Cardiac muscle cell (in vitro differentiated cells and primary cell): ENCODE measurements around the gene C19orf67. TPM values are rescaled to one million over a fixed set of nuclear protein-coding genes. Genes with fewer than 3 reads are reported as not detected.
A peak's percentile ranks its signal among the peaks of the same experiment; 100 is the strongest.

Experiments used
- DNase-seq, 2 donors: peaks; one replicate each; pipeline versions ENCODE4 v3.0.0 to v3.0.0-alpha.2; 2010 to 2017; ENCODE audit warnings: low read depth in 1 of 2, low spot score in 1 of 2
- H3K27ac ChIP-seq: fragments of 200-600 bp; sonication (generic); 2 replicates; pipeline ENCODE4 v1.5.1; 2016
- H3K27me3 ChIP-seq: fragments of 200-600 bp; sonication (generic); 2 replicates; pipeline ENCODE4 v1.6.0; 2016; ENCODE audit warnings: control low read depth
- H3K36me3 ChIP-seq: fragments of 200-600 bp; sonication (generic); 2 replicates; pipeline ENCODE4 v1.5.1; 2016; ENCODE audit warnings: control low read depth
- H3K4me1 ChIP-seq: fragments of 200-600 bp; sonication (generic); 2 replicates; pipeline ENCODE4 v1.8.1; 2017; ENCODE audit warnings: low read depth, mild to moderate bottlenecking, mixed run types
- H3K4me3 ChIP-seq: fragments of 200-600 bp; sonication (generic); 2 replicates; pipeline ENCODE4 v1.5.1; 2016; ENCODE audit warnings: mild to moderate bottlenecking
- H3K9me3 ChIP-seq: fragments of 200-600 bp; sonication (generic); 2 replicates; pipeline ENCODE4 v1.5.1; 2017; ENCODE audit warnings: low read depth, mild to moderate bottlenecking, control low read depth
- CTCF ChIP-seq: IDR thresholded peaks from 2 replicates; pipeline ENCODE4 v1.5.1; 2012; ENCODE audit warnings: low read depth, mild to moderate bottlenecking, low read length
- polyA plus RNA-seq: library from polyadenylated mRNA; unstranded; fragments of >200 nt; fragmentation: Nextera tagmentation; extraction: Ambion mirVana; gene quantifications from 2 replicates; pipeline ENCODE4 v1.2.1, GENCODE V29; 2016
- total RNA-seq: library from RNA; depleted of rRNA; stranded (reverse); fragments of >200 nt; gene quantifications from 2 replicates; pipeline ENCODE4 v1.2.3, GENCODE V29; 2016

The C19orf67 gene
- total and polyA plus RNA-seq, 2 experiments from 2014 or later: 7.5 to 14.2 TPM

- H3K27me3 ChIP-seq: no peaks in the 10 kb centered on the region
- peaks cover 8% of the 10 kb centered on the region for H3K36me3 ChIP-seq
- H3K4me1 ChIP-seq: peaks cover 9% of the 10 kb centered on the region
- peak; percentile 75 to 82 for DNase-seq
- no peak overlapping the region for H3K27ac ChIP-seq
- no peak for TF ChIP-seq CTCF
- H3K9me3 ChIP-seq: no peaks in the 10 kb centered on the region
- peak overlapping the region; percentile 89 for H3K4me3 ChIP-seq
Observed at GRCh38 chr19:14089662-14090508, 4.3 kb upstream of the C19orf67 start.

GRCh38 chr19:14089412-14089661, 3.8 kb upstream of the C19orf67 start:
- peak in 1 of 2 donors; percentile 33 for DNase-seq
- no peaks in the 10 kb centered on the region for H3K27me3 ChIP-seq
- TF ChIP-seq CTCF: peak; percentile 24
- peaks cover 9% of the 10 kb centered on the region for H3K4me1 ChIP-seq
- no peak overlapping the region for H3K27ac ChIP-seq
- peaks cover 8% of the 10 kb centered on the region for H3K36me3 ChIP-seq
- H3K4me3 ChIP-seq: peak overlapping the region; percentile 89
- no peaks in the 10 kb centered on the region for H3K9me3 ChIP-seq

GRCh38 chr19:14088634-14089411, 3.2 kb upstream of the C19orf67 start:
- no peaks in the 10 kb centered on the region for H3K9me3 ChIP-seq
- TF ChIP-seq CTCF: no peak
- peak overlapping the region; percentile 89 for H3K4me3 ChIP-seq
- no peaks in the 10 kb centered on the region for H3K27me3 ChIP-seq
- no peak overlapping the region for H3K27ac ChIP-seq
- H3K4me1 ChIP-seq: peaks cover 9% of the 10 kb centered on the region
- no peak for DNase-seq
- peaks cover 8% of the 10 kb centered on the region for H3K36me3 ChIP-seq

GRCh38 chr19:14086098-14086497, 515 bp upstream of the C19orf67 start:
- no peaks in the 10 kb centered on the region for H3K9me3 ChIP-seq
- peaks cover 8% of the 10 kb centered on the region for H3K36me3 ChIP-seq
- H3K4me3 ChIP-seq: no peak overlapping the region
- H3K27me3 ChIP-seq: no peaks in the 10 kb centered on the region
- H3K27ac ChIP-seq: no peak overlapping the region
- no peak for DNase-seq
- TF ChIP-seq CTCF: no peak
- H3K4me1 ChIP-seq: peaks cover 4% of the 10 kb centered on the region

GRCh38 chr19:14082675-14082960, 3.0 kb downstream of the C19orf67 start:
- DNase-seq: no peak
- no peak for TF ChIP-seq CTCF
- Histone ChIP-seq H3K4me1 (peaks cover 9% of the 10 kb centered on the region), H3K36me3 (no peaks in the 10 kb centered on the region), H3K27ac (no peak overlapping the region), H3K4me3 (no peak overlapping the region), H3K27me3 (no peaks in the 10 kb centered on the region), H3K9me3 (no peaks in the 10 kb centered on the region)
